ENCODE results near the gene OR8B12.

The OR8B12 gene

DNA sequence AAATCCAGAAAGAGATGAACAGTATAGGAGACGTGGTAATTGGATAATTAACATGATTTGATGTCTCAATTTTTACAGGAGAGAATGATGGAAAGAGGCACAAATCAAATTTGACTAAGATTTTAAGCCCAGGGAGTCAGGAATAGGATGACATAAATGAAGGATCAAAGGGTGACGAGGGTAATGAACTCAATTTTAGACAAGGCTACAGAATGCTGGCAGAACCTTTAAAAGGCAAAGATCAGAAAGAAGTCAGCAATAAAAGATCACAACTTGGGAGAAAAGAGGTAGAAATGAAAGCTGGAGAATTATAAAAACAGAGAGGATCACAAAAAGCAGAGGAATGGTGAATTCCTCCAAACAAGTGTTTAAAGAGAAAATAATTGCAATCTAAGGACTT, 13.4 kb upstream of the OR8B12 start:
- no peaks in the 10 kb centered on the region for H3K36me3 ChIP-seq (ENCODE audit: control insufficient read depth, insufficient read depth, low read length)
- H3K27me3 ChIP-seq (ENCODE audit: control insufficient read depth, insufficient read depth, low read length): no peaks in the 10 kb centered on the region
- no peak overlapping the region for H3K4me3 ChIP-seq (ENCODE audit: low read length)
- H3K4me1 ChIP-seq (ENCODE audit: control insufficient read depth, insufficient read depth, low read length): no peaks in the 10 kb centered on the region
- H3K9ac ChIP-seq (ENCODE audit: low read length): no peak overlapping the region
- no peak overlapping the region for H3K27ac ChIP-seq (ENCODE audit: low read depth, low read length)

DNA sequence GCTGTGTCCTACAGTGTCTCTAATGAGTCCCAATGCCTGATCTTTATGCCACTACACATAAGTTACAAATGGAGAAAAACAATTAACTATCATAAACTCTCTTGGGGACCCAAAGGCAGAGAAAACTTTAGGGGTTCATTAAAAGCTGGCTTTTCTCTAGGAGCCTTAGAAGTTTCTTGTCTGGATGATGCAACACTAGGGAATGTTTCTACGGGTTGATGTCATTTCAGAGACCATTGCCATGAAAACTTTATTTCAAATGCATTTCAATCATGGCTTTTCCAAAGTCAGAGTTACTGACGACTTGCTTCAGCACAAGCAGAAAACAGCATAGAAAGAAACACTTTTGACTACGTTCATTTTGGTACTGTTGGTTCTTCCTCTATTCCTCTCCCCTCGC, 8.5 kb upstream of the OR8B12 start:
- no peak overlapping the region for H3K4me3 ChIP-seq (ENCODE audit: low read length)
- no peak overlapping the region for H3K9ac ChIP-seq (ENCODE audit: low read length)
- H3K36me3 ChIP-seq (ENCODE audit: control insufficient read depth, insufficient read depth, low read length): no peaks in the 10 kb centered on the region
- no peaks in the 10 kb centered on the region for H3K27me3 ChIP-seq (ENCODE audit: control insufficient read depth, insufficient read depth, low read length)
- H3K27ac ChIP-seq (ENCODE audit: low read depth, low read length): no peak overlapping the region
- H3K4me1 ChIP-seq (ENCODE audit: control insufficient read depth, insufficient read depth, low read length): no peaks in the 10 kb centered on the region

DNA sequence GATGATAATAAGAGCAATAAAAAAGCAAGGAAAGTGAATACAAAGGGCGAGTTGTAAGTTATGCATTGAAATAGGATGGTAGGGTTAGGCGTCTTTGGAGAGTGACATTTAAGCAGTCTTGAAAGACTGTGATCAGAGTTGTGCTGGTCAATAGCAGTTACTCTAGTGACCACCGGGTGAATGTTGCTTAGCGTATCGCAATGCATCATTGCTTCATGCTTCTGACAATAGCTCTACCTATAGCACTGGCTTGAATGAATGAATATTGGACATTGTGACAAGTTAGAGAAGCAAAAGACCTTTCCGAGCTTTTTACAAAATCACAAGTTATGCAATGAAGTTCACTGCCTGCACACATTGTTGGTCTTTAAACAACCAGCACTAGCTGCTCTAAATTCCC, 7.7 kb upstream of the OR8B12 start:
- Histone ChIP-seq H3K36me3 (ENCODE audit: control insufficient read depth, insufficient read depth, low read length) (no peaks in the 10 kb centered on the region), H3K27me3 (ENCODE audit: control insufficient read depth, insufficient read depth, low read length) (no peaks in the 10 kb centered on the region), H3K4me1 (ENCODE audit: control insufficient read depth, insufficient read depth, low read length) (no peaks in the 10 kb centered on the region), H3K4me3 (ENCODE audit: low read length) (no peak overlapping the region), H3K27ac (ENCODE audit: low read depth, low read length) (no peak overlapping the region), H3K9ac (ENCODE audit: low read length) (no peak overlapping the region)

DNA sequence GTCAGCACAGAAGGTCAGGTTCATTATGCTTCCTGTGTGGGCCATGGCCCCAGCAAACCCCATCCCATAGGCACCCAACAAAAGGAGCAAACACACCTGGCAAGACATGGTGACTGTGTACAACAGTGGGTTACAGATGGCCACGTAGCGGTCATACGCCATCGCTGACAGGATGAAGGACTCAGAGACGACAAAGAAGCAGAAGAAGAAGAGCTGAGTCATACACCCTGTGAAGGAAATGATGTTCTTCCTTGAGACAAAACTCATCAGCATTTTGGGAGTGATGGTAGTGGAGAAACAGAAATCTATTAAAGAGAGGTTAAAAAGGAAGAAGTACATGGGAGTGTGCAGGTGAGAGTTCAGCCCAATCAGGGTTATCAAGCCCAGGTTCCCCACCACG, 309 bp downstream of the OR8B12 start:
- Histone ChIP-seq H3K9ac (ENCODE audit: low read length) (no peak overlapping the region), H3K27me3 (ENCODE audit: control insufficient read depth, insufficient read depth, low read length) (no peaks in the 10 kb centered on the region), H3K4me3 (ENCODE audit: low read length) (no peak overlapping the region), H3K36me3 (ENCODE audit: control insufficient read depth, insufficient read depth, low read length) (no peaks in the 10 kb centered on the region), H3K4me1 (ENCODE audit: control insufficient read depth, insufficient read depth, low read length) (no peaks in the 10 kb centered on the region), H3K27ac (ENCODE audit: low read depth, low read length) (no peak overlapping the region)

DNA sequence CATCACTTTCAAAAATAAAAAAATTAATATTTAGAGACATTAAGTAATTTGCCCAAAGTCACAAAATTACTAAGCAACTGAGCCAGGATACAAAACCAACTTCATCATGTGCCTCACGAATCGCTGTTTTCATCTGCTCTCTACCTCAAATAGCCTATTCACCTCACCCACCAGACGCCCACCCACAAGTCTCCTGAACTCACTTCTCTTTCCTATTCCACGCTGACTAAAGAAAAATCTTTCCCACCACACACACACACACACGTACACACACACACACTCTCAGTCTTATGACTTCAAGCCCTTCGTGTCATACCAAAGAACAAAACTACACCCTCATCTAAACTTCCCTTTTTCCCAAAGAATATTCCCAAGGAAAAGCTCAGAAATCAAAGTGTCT, 2.2 kb downstream of the OR8B12 start:
- Histone ChIP-seq H3K9ac (ENCODE audit: low read length) (no peak overlapping the region), H3K36me3 (ENCODE audit: control insufficient read depth, insufficient read depth, low read length) (no peaks in the 10 kb centered on the region), H3K27me3 (ENCODE audit: control insufficient read depth, insufficient read depth, low read length) (no peaks in the 10 kb centered on the region), H3K4me3 (ENCODE audit: low read length) (no peak overlapping the region), H3K4me1 (ENCODE audit: control insufficient read depth, insufficient read depth, low read length) (no peaks in the 10 kb centered on the region), H3K27ac (ENCODE audit: low read depth, low read length) (no peak overlapping the region)

DNA sequence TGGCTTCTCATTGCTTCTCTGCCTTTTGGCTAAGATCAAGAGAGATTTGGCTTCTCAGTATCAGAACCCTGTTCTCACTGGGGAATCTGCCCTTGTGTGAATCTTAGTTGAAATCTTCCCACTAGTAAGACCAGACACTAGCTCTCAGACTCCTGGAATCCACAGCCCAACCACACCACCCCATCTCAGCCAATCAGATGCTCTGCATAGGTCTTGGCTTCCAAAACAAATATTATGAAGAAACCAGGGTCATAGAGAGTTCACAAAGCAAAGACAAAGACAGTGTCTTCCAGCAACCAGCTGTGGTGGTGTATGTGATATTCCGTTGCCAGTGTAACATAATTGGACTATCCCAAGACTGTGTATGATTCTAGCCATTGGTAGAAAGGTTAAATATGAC, 5.4 kb downstream of the OR8B12 start:
- Histone ChIP-seq H3K9ac (ENCODE audit: low read length) (no peak overlapping the region), H3K27ac (ENCODE audit: low read depth, low read length) (no peak overlapping the region)

DNA sequence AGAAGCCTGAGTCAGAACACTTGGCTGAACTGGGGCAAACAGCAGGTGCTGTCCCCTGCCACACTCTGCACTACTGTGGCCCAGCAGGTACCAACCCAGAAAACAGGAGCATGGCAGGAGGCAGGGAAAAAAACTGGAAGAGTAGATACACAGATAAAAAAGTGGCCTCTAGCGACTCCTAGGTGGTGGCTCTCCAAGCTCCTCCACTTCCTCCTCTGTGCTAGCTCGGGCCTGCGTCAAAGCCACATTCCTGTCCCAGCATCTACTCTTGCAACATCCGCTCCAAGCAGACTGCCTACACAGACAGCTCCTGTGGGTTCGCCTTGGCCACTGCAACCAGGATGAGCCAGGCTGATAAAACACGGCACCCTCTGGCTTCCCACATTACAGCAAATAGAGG, 6.9 kb downstream of the OR8B12 start:
- Histone ChIP-seq H3K27ac (ENCODE audit: low read depth, low read length) (no peak overlapping the region), H3K27me3 (ENCODE audit: control insufficient read depth, insufficient read depth, low read length) (no peaks in the 10 kb centered on the region), H3K9ac (ENCODE audit: low read length) (no peak overlapping the region), H3K4me3 (ENCODE audit: low read length) (no peak overlapping the region), H3K4me1 (ENCODE audit: control insufficient read depth, insufficient read depth, low read length) (no peaks in the 10 kb centered on the region), H3K36me3 (ENCODE audit: control insufficient read depth, insufficient read depth, low read length) (no peaks in the 10 kb centered on the region)

More for the DNA sequence above, 5.4 kb downstream of the OR8B12 start:
- H3K4me3 ChIP-seq (ENCODE audit: low read length): no peak overlapping the region
- H3K27me3 ChIP-seq (ENCODE audit: control insufficient read depth, insufficient read depth, low read length): no peaks in the 10 kb centered on the region
- H3K4me1 ChIP-seq (ENCODE audit: control insufficient read depth, insufficient read depth, low read length): no peaks in the 10 kb centered on the region
- no peaks in the 10 kb centered on the region for H3K36me3 ChIP-seq (ENCODE audit: control insufficient read depth, insufficient read depth, low read length)

DNA sequence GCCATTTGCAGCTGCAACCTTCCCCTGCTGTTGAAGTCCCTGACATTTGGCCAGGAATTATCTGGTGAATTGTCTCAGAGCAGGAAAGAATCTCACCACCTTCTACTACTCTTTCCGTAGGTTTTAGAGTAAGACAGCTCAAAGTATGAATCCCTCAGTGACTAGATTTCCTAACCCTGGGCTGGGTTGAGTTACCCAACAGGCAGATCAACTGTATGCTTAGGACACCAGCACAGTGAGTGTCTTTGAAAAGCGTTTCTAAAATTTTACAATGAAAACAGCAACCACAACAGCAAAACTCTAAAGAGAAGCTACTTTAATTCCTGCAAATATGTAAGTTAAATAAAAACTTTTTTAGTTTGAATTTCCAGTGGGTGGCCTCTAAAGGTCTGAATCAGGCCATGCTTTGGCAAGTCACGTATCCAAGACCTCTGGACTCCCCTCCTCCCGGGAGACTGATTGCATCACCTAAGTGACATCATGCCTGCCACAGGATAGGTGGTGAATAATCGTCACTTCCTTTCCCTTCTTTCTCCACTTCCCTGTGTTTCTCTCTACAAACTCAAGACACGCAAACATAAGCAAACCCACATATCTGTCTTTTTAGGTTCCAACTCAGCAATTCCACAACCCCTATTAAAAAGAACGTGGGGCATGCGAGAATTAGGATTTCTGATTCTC, 7.8 kb downstream of the OR8B12 start:
- no peaks in the 10 kb centered on the region for H3K4me1 ChIP-seq (ENCODE audit: control insufficient read depth, insufficient read depth, low read length)
- H3K9ac ChIP-seq (ENCODE audit: low read length): no peak overlapping the region
- H3K27me3 ChIP-seq (ENCODE audit: control insufficient read depth, insufficient read depth, low read length): no peaks in the 10 kb centered on the region
- no peak overlapping the region for H3K4me3 ChIP-seq (ENCODE audit: low read length)
- no peak overlapping the region for H3K27ac ChIP-seq (ENCODE audit: low read depth, low read length)
- H3K36me3 ChIP-seq (ENCODE audit: control insufficient read depth, insufficient read depth, low read length): no peaks in the 10 kb centered on the region

DNA sequence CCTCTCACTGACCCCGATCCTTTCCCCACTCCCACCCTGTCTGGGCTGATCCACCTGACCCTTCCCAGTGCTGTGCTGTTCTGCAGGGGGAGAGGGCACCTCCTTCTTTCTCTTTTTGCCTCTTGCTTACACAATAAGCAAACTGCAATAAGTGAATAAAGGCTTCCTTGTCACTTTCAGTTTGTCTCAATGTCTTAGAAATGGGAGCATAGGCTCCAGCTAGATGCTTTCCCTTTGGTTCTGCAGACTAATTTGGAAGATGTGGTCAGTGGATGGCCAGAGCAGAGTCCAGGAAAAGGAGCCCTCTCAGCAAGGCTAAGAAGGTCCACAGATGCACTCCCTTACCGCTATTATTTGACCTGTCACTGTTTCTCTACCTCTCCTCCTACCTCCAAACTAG, 9.4 kb downstream of the OR8B12 start:
- Histone ChIP-seq H3K36me3 (ENCODE audit: control insufficient read depth, insufficient read depth, low read length) (no peaks in the 10 kb centered on the region), H3K27me3 (ENCODE audit: control insufficient read depth, insufficient read depth, low read length) (no peaks in the 10 kb centered on the region), H3K4me1 (ENCODE audit: control insufficient read depth, insufficient read depth, low read length) (no peaks in the 10 kb centered on the region), H3K9ac (ENCODE audit: low read length) (no peak overlapping the region), H3K4me3 (ENCODE audit: low read length) (no peak overlapping the region), H3K27ac (ENCODE audit: low read depth, low read length) (no peak overlapping the region)

DNA sequence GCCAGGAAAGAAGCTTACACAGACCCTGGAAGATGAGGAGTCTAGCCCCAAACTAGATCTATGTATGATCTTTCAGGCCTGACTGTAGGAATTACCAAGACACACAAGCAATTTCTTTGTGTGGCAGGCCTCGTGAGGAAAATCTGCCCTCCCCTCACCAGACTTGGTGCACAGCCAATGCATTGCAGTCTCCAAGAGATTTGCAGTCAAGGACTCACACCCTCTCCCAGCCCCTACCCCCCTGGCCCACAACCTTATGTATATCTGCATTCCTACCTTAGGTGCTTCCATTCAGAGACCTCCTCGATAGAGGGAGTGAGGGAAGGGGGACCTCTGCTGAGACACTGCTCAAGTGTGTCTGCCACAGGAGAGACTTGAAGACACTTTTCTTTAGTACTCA, 9.8 kb downstream of the OR8B12 start:
- Histone ChIP-seq H3K9ac (ENCODE audit: low read length) (no peak overlapping the region), H3K4me3 (ENCODE audit: low read length) (no peak overlapping the region), H3K27ac (ENCODE audit: low read depth, low read length) (no peak overlapping the region), H3K4me1 (ENCODE audit: control insufficient read depth, insufficient read depth, low read length) (no peaks in the 10 kb centered on the region), H3K27me3 (ENCODE audit: control insufficient read depth, insufficient read depth, low read length) (no peaks in the 10 kb centered on the region), H3K36me3 (ENCODE audit: control insufficient read depth, insufficient read depth, low read length) (no peaks in the 10 kb centered on the region)

DNA sequence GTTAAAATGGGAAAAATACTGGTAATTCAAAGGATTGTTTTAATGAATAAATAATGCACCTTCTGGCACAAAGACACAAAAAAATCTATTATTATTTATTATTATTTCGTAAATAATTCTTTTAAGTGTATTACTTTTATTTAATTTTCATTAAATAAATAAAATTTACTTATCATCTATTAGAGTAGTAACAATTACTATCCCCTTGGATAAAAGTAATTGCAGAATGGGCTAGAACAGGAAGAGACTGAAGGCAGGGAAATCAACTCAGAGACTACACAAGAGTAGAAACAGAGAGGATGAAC, 23.0 kb downstream of the OR8B12 start:
- Histone ChIP-seq H3K36me3 (ENCODE audit: control insufficient read depth, insufficient read depth, low read length) (no peaks in the 10 kb centered on the region), H3K27ac (ENCODE audit: low read depth, low read length) (no peak overlapping the region)

DNA sequence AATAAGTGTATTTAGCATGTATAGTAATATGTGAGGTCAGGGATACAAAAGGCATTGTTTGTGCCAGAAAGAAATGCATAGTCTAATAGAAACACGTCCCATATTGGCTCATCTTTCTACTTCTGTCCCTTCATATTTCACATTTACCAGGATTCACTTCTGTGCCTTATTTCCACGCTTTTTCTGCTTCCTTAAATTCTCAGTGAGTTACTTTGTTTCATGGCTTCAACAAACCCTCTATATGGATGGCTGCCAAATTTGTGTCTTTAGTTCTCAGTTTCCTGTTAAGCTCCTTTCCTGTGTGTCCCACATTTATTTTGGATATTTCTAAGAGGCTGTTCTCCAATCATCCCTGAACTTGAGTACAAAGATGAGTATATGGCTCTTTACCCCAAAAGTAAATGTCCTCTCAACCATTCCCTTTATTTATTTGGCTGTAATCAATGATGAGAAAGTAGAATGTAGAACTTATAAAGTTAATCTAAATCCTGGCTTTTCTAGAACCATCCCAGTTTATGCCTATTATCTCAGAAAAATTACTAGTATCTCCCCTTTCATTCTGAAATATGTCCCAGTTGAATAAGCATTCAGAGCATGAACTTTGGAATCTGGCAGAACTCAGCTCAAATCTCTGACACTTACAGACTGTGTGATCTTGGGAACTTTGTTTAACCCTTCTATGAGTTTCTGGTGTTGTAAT, 23.5 kb downstream of the OR8B12 start:
- no peaks in the 10 kb centered on the region for H3K36me3 ChIP-seq (ENCODE audit: control insufficient read depth, insufficient read depth, low read length)
- H3K4me3 ChIP-seq (ENCODE audit: low read length): no peak overlapping the region
- H3K27me3 ChIP-seq (ENCODE audit: control insufficient read depth, insufficient read depth, low read length): no peaks in the 10 kb centered on the region
- H3K27ac ChIP-seq (ENCODE audit: low read depth, low read length): no peak overlapping the region
- H3K4me1 ChIP-seq (ENCODE audit: control insufficient read depth, insufficient read depth, low read length): no peaks in the 10 kb centered on the region
- no peak overlapping the region for H3K9ac ChIP-seq (ENCODE audit: low read length)

More for the DNA sequence above, 23.0 kb downstream of the OR8B12 start:
- no peak overlapping the region for H3K9ac ChIP-seq (ENCODE audit: low read length)
- H3K4me1 ChIP-seq (ENCODE audit: control insufficient read depth, insufficient read depth, low read length): no peaks in the 10 kb centered on the region
- no peaks in the 10 kb centered on the region for H3K27me3 ChIP-seq (ENCODE audit: control insufficient read depth, insufficient read depth, low read length)
- no peak overlapping the region for H3K4me3 ChIP-seq (ENCODE audit: low read length)

DNA sequence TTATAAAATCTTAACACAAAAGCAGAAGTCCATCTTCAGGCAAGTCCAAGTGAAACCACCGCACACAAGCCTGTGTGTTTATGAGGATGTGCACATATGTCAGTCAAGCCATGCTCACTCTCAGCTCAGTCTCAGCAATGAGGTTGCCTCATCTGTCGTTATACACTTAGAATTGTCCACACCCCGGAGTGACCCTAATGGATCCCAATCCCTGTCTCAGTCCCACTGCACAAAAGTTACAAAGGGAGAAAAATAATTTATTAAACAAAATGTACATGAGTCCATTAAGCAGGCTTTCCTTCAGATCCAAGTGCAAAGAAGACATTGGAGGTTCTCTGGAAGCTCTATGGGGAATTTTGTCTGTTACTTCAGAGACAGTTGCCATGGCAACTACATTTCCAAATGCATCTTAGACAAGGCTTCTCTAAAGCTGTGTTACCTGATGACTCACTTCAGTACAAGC, 24.4 kb downstream of the OR8B12 start:
- no peaks in the 10 kb centered on the region for H3K27me3 ChIP-seq (ENCODE audit: control insufficient read depth, insufficient read depth, low read length)
- H3K9ac ChIP-seq (ENCODE audit: low read length): no peak overlapping the region
- H3K4me1 ChIP-seq (ENCODE audit: control insufficient read depth, insufficient read depth, low read length): no peaks in the 10 kb centered on the region
- H3K36me3 ChIP-seq (ENCODE audit: control insufficient read depth, insufficient read depth, low read length): no peaks in the 10 kb centered on the region
- no peak overlapping the region for H3K4me3 ChIP-seq (ENCODE audit: low read length)
- no peak overlapping the region for H3K27ac ChIP-seq (ENCODE audit: low read depth, low read length)
